Endodermal cell (in vitro differentiated cells): ENCODE data around the gene SEC11C. TPM values are rescaled to one million over a fixed set of nuclear protein-coding genes. Genes with fewer than 3 reads are reported as not detected.
A peak's percentile ranks its signal among the peaks of the same experiment; 100 is the strongest.

Source experiments
- DNase-seq: peaks from one replicate; pipeline ENCODE4 v3.0.0-alpha.2; 2017
- H3K27ac ChIP-seq: 2 replicates; pipeline ENCODE4 v1.5.1; 2013; ENCODE audit warnings: mild to moderate bottlenecking, low read depth, low read length, moderate library complexity
- H3K27me3 ChIP-seq: 2 replicates; pipeline ENCODE4 v1.6.1; 2013; ENCODE audit warnings: mild to moderate bottlenecking, low read length, moderate library complexity; ENCODE audit not compliant: insufficient read depth, control insufficient read depth, poor library complexity, severe bottlenecking
- H3K36me3 ChIP-seq: 2 replicates; pipeline ENCODE4 v1.7.0; 2013; ENCODE audit warnings: mild to moderate bottlenecking, low read length, moderate library complexity; ENCODE audit not compliant: control insufficient read depth, insufficient read depth
- H3K4me1 ChIP-seq: one replicate; pipeline ENCODE4 v1.7.0; 2013; ENCODE audit warnings: low read length; ENCODE audit not compliant: control insufficient read depth, insufficient read depth
- H3K4me3 ChIP-seq: 2 replicates; pipeline ENCODE4 v1.5.1; 2013; ENCODE audit warnings: mild to moderate bottlenecking, low read length, moderate library complexity
- H3K9ac ChIP-seq: 2 replicates; pipeline ENCODE4 v1.6.1; 2013; ENCODE audit warnings: mild to moderate bottlenecking, low read length, moderate library complexity; ENCODE audit not compliant: poor library complexity, severe bottlenecking; ENCODE audit errors: extremely low read depth
- H3K9me3 ChIP-seq: 2 replicates; pipeline ENCODE4 v1.6.1; 2013; ENCODE audit warnings: mild to moderate bottlenecking, low read length, moderate library complexity; ENCODE audit not compliant: control insufficient read depth
- H3K27ac Mint-ChIP-seq: 2 replicates; pipeline ENCODE4 v1.8.0; 2020; ENCODE audit warnings: mixed read lengths
- H3K27me3 Mint-ChIP-seq: 2 replicates; pipeline ENCODE4 v1.8.0; 2021; ENCODE audit warnings: mild to moderate bottlenecking, mixed read lengths; ENCODE audit not compliant: insufficient read depth
- H3K36me3 Mint-ChIP-seq: 2 replicates; pipeline ENCODE4 v1.8.0; 2020; ENCODE audit warnings: low read depth, mixed read lengths
- H3K4me1 Mint-ChIP-seq: 2 replicates; pipeline ENCODE4 v1.8.0; 2020; ENCODE audit warnings: mixed read lengths
- H3K4me3 Mint-ChIP-seq: 2 replicates; pipeline ENCODE4 v1.8.0; 2020; ENCODE audit warnings: mild to moderate bottlenecking, moderate library complexity, mixed read lengths
- H3K9me3 Mint-ChIP-seq: 2 replicates; pipeline ENCODE4 v1.8.0; 2020; ENCODE audit warnings: mild to moderate bottlenecking, mixed read lengths
- WGBS, 2 experiments: methylation state at CpG; one replicate each; pipeline versions ENCODE4 v1.1.5 to v1.1.7; 2013; ENCODE audit warnings: missing lambda C conversion rate in 2 of 2, mixed read lengths in 1 of 2; ENCODE audit not compliant: insufficient coverage in 1 of 2, insufficient read length in 1 of 2; 5-methylcytosine and 5-hydroxymethylcytosine counted together
- long read RNA-seq, 4 experiments: library from polyadenylated mRNA in 2 of 4; library from RNA in 1 of 4; library from capped mRNA in 1 of 4; stranded (forward) in 3 of 4; unstranded in 1 of 4; transcript quantifications; one replicate each; pipeline ENCODE4 v2.0.0, GENCODE V29; 2020 to 2021; ENCODE audit warnings: inconsistent platforms in 1 of 4
- polyA plus RNA-seq, 2 experiments: library from polyadenylated mRNA; stranded (reverse); fragments of 50-300 nt; gene quantifications; one replicate each; pipeline ENCODE4 v1.2.3, GENCODE V29; 2013
- total RNA-seq, 2 donors: library from RNA; stranded (reverse); fragmentation: NEBNext Ultra II Directional in 1 of 2; extraction: Animal tissue kit (Norgen Biotek cat#: 25700) in 1 of 2; gene quantifications; 2 replicates in 1 of 2; 3 replicates in 1 of 2; pipeline ENCODE4 v1.2.1, GENCODE V29; 2021
- TF ChIP-seq, protein P1 (sequence below): fragments of 200-600 bp; sonication (generic); conservative IDR thresholded peaks from 2 replicates; pipeline ENCODE4 v1.5.0; 2021; ENCODE audit warnings: antibody characterized with exemption, mild to moderate bottlenecking

SEC11C gene
- total RNA-seq = 10 to 100 TPM; 38.7 to 39.9 TPM
- polyA plus RNA-seq (2013, experiment 1 of 2) = 34.6 TPM
- 36.9 TPM for polyA plus RNA-seq (2013, experiment 2 of 2)
- long read RNA-seq, experiment 1, transcript SEC11C-204 (6 exons, 1,202 nt) = major isoform, 16 of 20 reads
- long read RNA-seq, experiment 1, partial matches to known transcripts = 1 of 20 reads
- long read RNA-seq, experiment 1, other reads (novel, unspliced or antisense) = 3 of 20 reads
- long read RNA-seq, experiment 2, transcript SEC11C-204 (6 exons, 1,202 nt) = major isoform, 28 of 34 reads
- long read RNA-seq, experiment 2, partial matches to known transcripts = 1 of 34 reads
- long read RNA-seq, experiment 2, other reads (novel, unspliced or antisense) = 1 of 34 reads
- long read RNA-seq, experiment 3, transcript SEC11C-204 (6 exons, 1,202 nt) = major isoform, 30 of 35 reads
- long read RNA-seq, experiment 3, partial matches to known transcripts = 0 of 35 reads
- long read RNA-seq, experiment 3, other reads (novel, unspliced or antisense) = 1 of 35 reads
- long read RNA-seq, experiment 4, transcript SEC11C-204 (6 exons, 1,202 nt) = major isoform, 53 of 57 reads
- long read RNA-seq, experiment 4, partial matches to known transcripts = 0 of 57 reads
- long read RNA-seq, experiment 4, other reads (novel, unspliced or antisense) = 4 of 57 reads

DNA sequence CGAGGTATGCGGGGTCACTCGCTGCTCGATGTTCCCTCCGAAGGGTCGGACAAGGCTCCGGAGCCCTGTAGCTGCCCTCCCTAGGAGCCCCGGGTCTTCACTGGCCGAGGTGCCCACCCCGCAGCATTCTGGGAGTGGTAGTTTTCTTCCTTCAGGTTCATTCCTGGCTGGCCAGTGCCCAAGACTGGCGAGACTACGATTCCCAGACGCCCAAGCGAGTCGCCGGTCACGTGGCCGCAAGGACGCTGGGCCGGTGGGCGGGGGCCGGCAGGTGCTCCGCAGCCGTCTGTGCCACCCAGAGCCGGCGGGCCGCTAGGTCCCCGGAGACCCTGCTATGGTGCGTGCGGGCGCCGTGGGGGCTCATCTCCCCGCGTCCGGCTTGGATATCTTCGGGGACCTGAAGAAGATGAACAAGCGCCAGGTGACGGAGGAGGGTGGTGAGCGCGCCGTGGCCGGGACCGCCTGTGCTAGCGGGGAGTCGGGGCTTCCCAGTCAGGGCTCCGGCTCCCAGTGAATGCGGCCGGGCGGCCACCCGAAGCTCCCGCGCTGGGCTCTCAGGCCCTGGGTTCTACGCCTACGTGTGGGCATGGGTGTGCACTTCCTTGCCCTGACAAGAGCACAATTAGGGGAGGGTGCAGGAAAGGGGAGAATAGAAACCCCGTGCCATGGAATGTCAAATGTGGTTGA, at the start of gene SEC11C:
Gene SEC11C (plus strand): TSS at position 270 of the 687 bp plus-strand sequence. CDS start 65 bp downstream, at position 335.
- TF ChIP-seq, protein P1, sequence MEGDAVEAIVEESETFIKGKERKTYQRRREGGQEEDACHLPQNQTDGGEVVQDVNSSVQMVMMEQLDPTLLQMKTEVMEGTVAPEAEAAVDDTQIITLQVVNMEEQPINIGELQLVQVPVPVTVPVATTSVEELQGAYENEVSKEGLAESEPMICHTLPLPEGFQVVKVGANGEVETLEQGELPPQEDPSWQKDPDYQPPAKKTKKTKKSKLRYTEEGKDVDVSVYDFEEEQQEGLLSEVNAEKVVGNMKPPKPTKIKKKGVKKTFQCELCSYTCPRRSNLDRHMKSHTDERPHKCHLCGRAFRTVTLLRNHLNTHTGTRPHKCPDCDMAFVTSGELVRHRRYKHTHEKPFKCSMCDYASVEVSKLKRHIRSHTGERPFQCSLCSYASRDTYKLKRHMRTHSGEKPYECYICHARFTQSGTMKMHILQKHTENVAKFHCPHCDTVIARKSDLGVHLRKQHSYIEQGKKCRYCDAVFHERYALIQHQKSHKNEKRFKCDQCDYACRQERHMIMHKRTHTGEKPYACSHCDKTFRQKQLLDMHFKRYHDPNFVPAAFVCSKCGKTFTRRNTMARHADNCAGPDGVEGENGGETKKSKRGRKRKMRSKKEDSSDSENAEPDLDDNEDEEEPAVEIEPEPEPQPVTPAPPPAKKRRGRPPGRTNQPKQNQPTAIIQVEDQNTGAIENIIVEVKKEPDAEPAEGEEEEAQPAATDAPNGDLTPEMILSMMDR = no peak
- H3K27me3 ChIP-seq = peaks cover 31% of the 10 kb centered on the region
- peak within 1 kb of the TSS; percentile 92 for H3K4me3 ChIP-seq
- peak within 1 kb of the TSS; percentile 93 for H3K9ac ChIP-seq
- Mint-ChIP-seq H3K9me3 (no peaks in the 10 kb centered on the region), H3K36me3 (no peaks in the 10 kb centered on the region), H3K27ac (peak within 1 kb of the TSS; percentile 98), H3K4me1 (peaks cover 8% of the 10 kb centered on the region), H3K27me3 (peaks cover 23% of the 10 kb centered on the region), H3K4me3 (peak within 1 kb of the TSS; percentile 84)
- WGBS, 2 experiments = 0% methylated on average over 23 to 55 of the region's 55 CpGs
- no peaks in the 10 kb centered on the region for H3K9me3 ChIP-seq
- H3K36me3 ChIP-seq = no peaks in the 10 kb centered on the region
- H3K4me1 ChIP-seq = no peaks in the 10 kb centered on the region
- DNase-seq = peak; percentile 98
- peak within 1 kb of the TSS; percentile 88 for H3K27ac ChIP-seq

DNA sequence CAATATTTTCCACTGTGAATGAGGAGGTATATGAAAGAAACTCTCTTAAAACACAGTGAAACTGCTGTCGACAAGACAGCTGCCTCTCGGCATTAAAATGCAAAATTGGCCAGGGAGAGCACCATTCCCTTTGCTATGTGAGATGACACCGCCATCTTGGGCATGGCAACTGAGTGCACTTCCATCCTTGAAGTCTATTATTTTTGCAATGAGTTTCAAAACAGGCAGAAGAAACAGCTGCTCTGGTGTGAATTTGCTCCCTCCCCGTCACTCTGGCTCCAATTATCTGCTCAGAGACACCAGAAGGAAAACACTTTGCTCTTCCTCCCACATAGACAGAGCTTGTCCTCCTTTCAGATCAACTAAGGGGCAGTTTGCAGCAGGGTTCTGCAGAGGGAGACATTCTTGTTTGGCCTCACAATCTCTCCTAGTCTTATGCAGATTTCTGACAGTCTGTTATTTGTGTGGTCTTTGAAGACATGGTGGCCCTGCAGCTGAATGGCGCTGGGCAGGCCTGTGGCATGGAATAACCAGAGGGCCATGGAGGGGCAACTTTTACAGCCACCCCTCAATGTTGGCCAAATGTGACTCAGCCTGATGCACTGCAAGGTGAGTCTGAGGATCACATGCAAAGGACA, 48.6 kb upstream of the SEC11C start:
- Mint-ChIP-seq H3K27ac (no peak overlapping the region), H3K4me3 (no peak overlapping the region), H3K36me3 (no peaks in the 10 kb centered on the region), H3K27me3 (no peaks in the 10 kb centered on the region), H3K9me3 (no peaks in the 10 kb centered on the region), H3K4me1 (peaks cover under 1% of the 10 kb centered on the region)
- WGBS, 2 experiments = 80 to 86% methylated on average over 5 of the region's 5 CpGs
- Histone ChIP-seq H3K27ac (no peak overlapping the region), H3K27me3 (peaks cover 8% of the 10 kb centered on the region), H3K9me3 (no peaks in the 10 kb centered on the region), H3K4me3 (no peak overlapping the region), H3K9ac (no peak overlapping the region), H3K4me1 (no peaks in the 10 kb centered on the region), H3K36me3 (no peaks in the 10 kb centered on the region)
- no peak for DNase-seq
- TF ChIP-seq, protein P1 = no peak

DNA sequence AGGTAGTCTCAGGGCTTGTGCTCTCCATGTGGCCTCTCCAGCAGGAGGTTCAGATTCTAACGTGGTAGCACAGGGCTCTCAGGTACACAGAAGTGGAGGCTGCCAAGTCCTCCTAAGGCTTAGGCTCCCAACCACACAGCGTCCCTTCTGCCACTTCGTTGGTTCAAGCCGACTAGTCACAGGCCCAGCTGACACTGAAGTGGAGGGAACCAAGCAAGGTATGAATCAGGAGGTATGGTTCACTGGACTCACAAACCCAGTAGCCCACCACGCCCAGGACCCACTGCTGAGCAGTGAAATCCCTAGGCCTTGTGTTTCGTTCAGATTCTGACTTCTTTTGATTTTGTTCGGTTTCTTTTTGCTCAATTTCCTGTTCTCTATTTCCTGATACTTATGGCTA, 46.0 kb upstream of the SEC11C start:
- TF ChIP-seq, protein P1 = no peak
- H3K27me3 Mint-ChIP-seq = no peaks in the 10 kb centered on the region
- H3K36me3 Mint-ChIP-seq = no peaks in the 10 kb centered on the region
- no peak overlapping the region for H3K27ac Mint-ChIP-seq
- H3K27ac ChIP-seq = no peak overlapping the region
- H3K9ac ChIP-seq = no peak overlapping the region
- H3K9me3 ChIP-seq = no peaks in the 10 kb centered on the region
- no peaks in the 10 kb centered on the region for H3K27me3 ChIP-seq
- 89 to 93% methylated on average over 7 of the region's 7 CpGs for WGBS, 2 experiments
- H3K4me1 Mint-ChIP-seq = peaks cover 8% of the 10 kb centered on the region
- no peak overlapping the region for H3K4me3 ChIP-seq
- no peak for DNase-seq
- no peak overlapping the region for H3K4me3 Mint-ChIP-seq
- H3K36me3 ChIP-seq = no peaks in the 10 kb centered on the region
- no peaks in the 10 kb centered on the region for H3K9me3 Mint-ChIP-seq
- H3K4me1 ChIP-seq = no peaks in the 10 kb centered on the region
